Amniotic stem cell (primary cell): ENCODE measurements around the gene TRAF7.
"Not testable (repeated sequence)": the region's sequence is repeated elsewhere in the genome, so short reads cannot be mapped to it uniquely, and the experiment has no call there.

Experiments
- DNase-seq: peaks from one replicate; lab custom pipeline; 2025; lab: John Stamatoyannopoulos, UW

The TRAF7 gene

GRCh38 chr16:2155091-2155950 is at the start of gene TRAF7:
TSS of gene TRAF7 (plus strand) at chr16:2155782. CDS start at chr16:2163921, 8,139 bp downstream.
- DNase-seq, result peak; percentile 100

- DNase-seq, result not testable (repeated sequence)
Observed at GRCh38 chr16:2106211-2106610, 49.4 kb upstream of the TRAF7 start.

GRCh38 chr16:2107121-2107790 is 48.3 kb upstream of the TRAF7 start:
- not testable (repeated sequence) for DNase-seq

- not testable (repeated sequence) for DNase-seq
Observed at GRCh38 chr16:2107791-2108125, 47.8 kb upstream of the TRAF7 start.

GRCh38 chr16:2108446-2109270 is 46.9 kb upstream of the TRAF7 start:
- not testable (repeated sequence) for DNase-seq

- not testable (repeated sequence) for DNase-seq
Observed at GRCh38 chr16:2109271-2109580, 46.4 kb upstream of the TRAF7 start.

- not testable (repeated sequence) for DNase-seq
Observed at GRCh38 chr16:2109872-2110271, 45.7 kb upstream of the TRAF7 start.

GRCh38 chr16:2110332-2111008 is 45.1 kb upstream of the TRAF7 start:
- DNase-seq, result not testable (repeated sequence)

GRCh38 chr16:2111009-2111353 is 44.6 kb upstream of the TRAF7 start:
- DNase-seq, result not testable (repeated sequence)

- not testable (repeated sequence) for DNase-seq
Observed at GRCh38 chr16:2111412-2112335, 43.9 kb upstream of the TRAF7 start.

GRCh38 chr16:2112539-2113106 is 43.0 kb upstream of the TRAF7 start:
- DNase-seq, result not testable (repeated sequence)

GRCh38 chr16:2114225-2114624 is 41.4 kb upstream of the TRAF7 start:
- DNase-seq, result not testable (repeated sequence)

- DNase-seq, result not testable (repeated sequence)
Observed at GRCh38 chr16:2114885-2115590, 40.5 kb upstream of the TRAF7 start.

GRCh38 chr16:2115591-2115973 is 40.0 kb upstream of the TRAF7 start:
- DNase-seq, result no peak

- not testable (repeated sequence) for DNase-seq
Observed at GRCh38 chr16:2116428-2116827, 39.2 kb upstream of the TRAF7 start.

- DNase-seq, result not testable (repeated sequence)
Observed at GRCh38 chr16:2117341-2117740, 38.2 kb upstream of the TRAF7 start.

- DNase-seq, result not testable (repeated sequence)
Observed at GRCh38 chr16:2117960-2118722, 37.4 kb upstream of the TRAF7 start.

- peak; percentile 27 for DNase-seq
Observed at GRCh38 chr16:2121325-2121724, 34.3 kb upstream of the TRAF7 start.

- DNase-seq, result no peak
Observed at GRCh38 chr16:2121853-2122252, 33.7 kb upstream of the TRAF7 start.
